Measurements from ENCODE around the gene HEATR1.
"Not testable (repeated sequence)": the region's sequence is repeated elsewhere in the genome, so short reads cannot be mapped to it uniquely, and the experiment has no call there.

HEATR1 gene, protein sequence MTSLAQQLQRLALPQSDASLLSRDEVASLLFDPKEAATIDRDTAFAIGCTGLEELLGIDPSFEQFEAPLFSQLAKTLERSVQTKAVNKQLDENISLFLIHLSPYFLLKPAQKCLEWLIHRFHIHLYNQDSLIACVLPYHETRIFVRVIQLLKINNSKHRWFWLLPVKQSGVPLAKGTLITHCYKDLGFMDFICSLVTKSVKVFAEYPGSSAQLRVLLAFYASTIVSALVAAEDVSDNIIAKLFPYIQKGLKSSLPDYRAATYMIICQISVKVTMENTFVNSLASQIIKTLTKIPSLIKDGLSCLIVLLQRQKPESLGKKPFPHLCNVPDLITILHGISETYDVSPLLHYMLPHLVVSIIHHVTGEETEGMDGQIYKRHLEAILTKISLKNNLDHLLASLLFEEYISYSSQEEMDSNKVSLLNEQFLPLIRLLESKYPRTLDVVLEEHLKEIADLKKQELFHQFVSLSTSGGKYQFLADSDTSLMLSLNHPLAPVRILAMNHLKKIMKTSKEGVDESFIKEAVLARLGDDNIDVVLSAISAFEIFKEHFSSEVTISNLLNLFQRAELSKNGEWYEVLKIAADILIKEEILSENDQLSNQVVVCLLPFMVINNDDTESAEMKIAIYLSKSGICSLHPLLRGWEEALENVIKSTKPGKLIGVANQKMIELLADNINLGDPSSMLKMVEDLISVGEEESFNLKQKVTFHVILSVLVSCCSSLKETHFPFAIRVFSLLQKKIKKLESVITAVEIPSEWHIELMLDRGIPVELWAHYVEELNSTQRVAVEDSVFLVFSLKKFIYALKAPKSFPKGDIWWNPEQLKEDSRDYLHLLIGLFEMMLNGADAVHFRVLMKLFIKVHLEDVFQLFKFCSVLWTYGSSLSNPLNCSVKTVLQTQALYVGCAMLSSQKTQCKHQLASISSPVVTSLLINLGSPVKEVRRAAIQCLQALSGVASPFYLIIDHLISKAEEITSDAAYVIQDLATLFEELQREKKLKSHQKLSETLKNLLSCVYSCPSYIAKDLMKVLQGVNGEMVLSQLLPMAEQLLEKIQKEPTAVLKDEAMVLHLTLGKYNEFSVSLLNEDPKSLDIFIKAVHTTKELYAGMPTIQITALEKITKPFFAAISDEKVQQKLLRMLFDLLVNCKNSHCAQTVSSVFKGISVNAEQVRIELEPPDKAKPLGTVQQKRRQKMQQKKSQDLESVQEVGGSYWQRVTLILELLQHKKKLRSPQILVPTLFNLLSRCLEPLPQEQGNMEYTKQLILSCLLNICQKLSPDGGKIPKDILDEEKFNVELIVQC (N-terminal part only)

DNA sequence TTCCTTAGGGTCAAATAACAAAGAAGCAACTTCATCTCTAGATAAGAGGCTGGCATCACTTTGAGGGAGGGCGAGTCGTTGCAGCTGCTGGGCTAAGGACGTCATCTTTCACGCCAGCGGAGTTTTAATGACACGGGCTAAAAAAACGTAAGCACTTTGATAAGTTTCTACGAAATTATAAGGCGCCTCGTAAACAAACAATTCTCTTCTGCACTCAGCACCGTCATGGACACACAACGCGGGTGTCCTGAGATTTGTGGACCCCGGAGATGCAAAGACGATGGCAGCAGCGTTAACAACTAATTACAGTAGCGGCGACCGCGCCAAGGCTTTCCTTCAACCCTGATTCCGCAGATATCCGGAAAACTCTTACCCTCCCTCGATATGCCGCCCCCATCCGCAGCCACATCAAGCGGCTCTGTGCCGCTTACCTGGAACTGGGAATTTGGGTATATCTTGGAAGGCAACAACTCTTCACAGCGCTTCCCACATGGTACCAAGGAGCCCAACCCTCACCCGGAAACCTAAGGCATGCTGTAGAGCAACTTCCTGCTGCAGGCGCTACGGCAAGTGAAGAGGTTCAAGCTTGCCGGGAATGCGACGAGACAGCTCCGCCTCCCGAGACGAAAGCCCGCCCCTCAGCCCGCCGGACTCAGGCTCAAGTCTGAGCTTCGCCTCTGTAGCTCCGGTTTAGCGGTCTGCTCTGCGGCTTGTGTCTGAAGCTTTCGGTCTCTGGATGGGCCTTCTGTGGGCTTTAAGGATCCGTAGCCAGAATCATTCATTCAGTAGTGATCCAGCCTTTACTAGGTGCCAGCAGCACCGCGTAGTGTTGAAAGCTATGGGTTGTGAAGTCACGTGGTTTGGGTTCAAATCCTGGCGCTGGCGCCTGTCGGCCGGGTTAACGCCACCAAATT is at the start of gene HEATR1:
Gene HEATR1, minus strand, starts transcription at position 526 of the 914 bp plus-strand sequence. Its CDS starts 421 bp downstream, at position 105.
- DNase-seq = peak; percentile 89

DNA sequence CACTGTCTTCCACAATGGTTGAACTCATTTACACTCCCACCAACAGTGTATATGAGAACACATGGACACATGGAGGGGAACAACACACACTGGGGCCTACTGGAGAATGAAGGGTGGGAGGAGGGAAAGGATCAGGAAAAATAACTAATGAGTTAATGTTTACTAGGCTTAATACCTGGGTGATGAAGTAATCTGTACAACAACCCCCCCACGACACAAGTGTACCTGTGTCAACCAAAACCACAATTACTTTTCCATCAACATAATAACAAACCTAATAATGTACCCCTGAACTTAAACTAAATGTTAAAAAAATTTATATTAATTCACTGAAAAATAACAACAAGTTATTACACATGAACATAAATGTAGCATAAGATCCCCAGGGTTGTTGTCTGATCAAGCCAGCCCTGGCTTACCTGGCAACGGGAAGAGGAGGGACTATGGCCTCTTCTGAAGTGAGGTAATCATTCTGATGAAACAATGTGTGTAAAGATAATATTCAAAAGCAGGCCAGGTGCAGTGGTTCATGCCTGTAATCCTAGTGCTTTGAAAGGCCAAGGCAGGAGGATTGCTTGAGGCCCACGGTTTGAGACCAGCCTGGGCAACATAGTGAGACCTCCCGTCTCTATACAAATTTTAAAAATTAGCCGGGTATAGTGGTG is 40.8 kb upstream of the HEATR1 start:
- DNase-seq = no peak

DNA sequence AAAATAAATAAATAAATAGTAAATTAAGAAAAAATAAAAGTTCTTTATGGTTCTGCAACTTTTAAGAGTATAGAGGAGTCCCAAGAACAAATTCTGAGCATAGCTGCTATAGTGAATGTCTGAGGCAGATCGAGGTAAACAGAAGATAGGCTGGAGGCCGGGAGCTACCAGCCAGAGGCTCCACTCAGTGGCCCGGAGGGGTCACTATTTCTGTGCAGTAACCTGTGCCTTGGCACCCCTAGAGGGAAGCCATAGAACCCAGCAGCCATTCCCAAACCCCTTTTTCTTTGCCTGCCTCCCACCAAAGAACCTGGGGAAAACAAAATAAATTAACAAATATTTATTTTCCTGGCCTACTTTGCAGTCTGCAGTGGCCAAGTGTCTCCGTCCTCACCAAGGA is 38.4 kb upstream of the HEATR1 start:
- DNase-seq = no peak

DNA sequence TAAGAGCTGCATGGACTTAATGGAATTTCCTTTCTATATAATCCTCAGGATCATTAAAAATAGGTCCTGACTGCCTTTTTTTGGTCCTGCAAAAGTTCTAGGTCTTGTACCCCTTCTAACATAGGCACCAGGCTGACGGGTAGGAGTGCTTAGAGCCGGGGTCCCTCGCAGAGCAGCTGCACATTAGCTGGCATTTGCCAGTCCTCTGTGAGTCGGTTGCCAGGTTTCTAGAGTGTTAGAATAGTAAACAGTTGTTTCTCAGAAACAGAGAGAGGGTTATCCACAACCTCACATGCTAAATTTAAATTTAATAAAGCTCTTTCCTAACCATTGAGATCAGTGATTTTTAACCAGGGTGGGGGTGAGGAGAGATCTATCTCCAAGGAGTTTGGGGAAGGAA is 35.4 kb upstream of the HEATR1 start:
- DNase-seq = no peak

DNA sequence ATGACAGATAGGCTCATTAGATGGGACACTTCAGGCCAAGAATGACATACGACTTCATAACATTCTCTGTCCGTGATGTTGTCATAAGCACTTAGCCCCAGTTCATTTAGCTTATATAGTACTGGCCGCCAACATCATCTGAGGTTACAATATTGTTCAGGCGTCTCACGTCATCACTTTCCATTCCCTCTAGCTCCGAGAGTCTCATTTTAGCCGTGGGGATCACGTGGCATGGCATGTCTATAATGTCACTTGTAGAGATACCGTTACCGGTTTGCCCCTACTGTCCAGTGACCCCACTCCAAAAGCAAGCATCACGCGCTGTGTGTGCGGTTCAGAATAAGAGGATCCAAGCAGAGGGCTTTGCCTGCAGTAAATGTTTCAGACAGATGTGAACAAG is 34.6 kb upstream of the HEATR1 start:
- DNase-seq = no peak

DNA sequence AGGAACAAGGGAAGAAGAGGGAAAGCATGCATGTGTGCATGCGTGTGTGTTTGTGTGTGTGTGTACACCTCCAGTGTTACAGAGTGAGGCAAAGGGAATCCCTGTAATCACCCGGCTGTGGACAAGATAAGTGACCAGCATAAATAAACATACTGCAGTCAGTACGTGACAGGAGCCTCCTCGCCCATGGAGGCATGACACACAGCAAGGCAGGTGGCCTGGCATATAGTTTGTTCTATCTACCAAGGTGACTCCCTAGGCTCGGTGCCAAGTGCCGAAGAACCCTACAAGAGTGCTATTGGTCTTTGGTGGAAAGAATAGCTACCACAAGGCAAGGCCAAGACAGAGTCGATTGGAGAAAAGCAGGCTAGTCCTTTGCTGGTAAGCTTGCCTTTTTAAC is 31.7 kb upstream of the HEATR1 start:
- no peak for DNase-seq

DNA sequence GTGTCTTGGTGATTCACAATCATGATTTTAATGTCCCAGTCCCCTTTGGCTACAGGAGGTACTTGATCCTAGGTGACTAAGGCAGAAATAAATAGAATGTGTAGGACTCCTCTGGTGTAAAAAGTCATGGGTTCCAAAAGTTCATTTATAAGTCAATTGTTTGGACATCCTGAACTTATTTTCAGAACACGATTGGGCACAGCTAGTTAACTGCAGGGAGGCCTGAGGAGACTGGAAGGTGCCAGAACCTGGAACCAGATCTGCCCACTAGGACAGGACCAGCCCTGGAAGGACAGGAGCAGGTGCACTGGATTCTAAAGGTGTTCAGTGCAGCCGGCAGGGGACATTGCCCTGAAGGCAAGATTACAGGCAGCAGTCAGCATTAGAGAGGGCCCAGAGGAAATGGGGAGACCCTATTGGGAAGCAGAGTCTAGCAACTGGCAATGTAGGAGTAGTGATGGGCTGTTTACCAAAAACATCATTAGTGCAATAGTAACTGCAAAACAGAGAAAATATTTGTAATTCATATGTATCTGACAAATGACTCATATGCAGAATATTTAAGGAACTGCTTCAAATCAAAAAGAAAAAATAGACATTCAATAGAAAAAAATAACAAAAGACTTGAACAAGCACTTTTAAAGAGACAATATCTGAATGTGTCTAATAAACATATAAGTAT is 23.6 kb upstream of the HEATR1 start:
- DNase-seq = no peak

DNA sequence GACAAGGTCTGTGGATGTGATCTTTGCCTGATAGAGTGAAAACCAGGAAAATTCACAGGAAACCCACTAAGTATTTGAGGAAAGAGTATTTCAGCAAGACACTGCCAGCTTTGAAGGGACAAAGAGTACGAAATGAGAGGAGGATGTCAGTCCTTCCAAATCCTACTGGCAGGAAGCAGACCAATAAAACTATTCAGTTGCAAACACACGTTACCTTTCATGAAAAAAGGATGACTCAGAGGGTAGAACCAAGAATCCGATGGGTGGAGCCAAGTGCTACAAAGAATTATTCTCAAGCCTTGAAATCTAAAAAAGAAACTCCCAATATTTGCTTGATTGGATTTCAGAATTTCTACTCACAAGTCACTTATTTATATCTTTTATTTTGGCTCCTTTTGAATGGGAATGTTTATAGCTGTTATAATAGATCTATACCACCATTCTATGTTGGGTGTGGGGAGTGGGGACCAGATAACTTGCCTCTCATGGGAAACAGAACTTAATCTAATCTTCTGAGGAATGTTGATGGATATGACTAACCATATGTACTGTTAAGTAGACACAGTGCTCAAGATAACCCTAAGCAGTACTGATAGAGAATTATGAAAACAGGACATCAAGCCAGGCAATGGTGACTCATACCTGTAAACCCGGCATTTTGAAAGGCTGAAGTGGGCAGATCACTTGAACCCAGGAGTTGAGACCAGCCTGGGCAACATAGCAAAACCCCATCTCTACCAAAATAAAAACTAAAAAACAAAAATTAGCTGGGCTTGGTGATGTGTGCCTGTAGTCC is 19.3 kb upstream of the HEATR1 start:
- no peak for DNase-seq

DNA sequence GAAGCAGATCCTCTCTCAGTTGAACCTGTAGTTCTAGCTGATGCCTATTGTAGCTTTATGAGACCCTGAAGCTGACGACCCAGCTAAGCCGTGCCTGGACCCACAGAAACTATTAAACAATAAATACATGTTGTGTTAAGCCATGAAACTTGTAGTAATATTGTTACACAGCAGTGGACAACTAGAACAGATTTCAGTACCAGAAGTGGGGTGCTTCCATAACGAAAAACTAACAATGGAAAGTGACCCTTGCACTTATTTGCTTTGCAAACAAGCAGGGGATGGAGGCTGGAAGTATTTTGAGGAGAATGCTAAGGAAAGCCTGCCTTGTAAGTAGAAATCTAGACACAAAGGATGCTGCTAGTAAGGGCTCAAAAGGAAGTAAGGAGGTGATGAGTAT is 18.1 kb upstream of the HEATR1 start:
- no peak for DNase-seq

DNA sequence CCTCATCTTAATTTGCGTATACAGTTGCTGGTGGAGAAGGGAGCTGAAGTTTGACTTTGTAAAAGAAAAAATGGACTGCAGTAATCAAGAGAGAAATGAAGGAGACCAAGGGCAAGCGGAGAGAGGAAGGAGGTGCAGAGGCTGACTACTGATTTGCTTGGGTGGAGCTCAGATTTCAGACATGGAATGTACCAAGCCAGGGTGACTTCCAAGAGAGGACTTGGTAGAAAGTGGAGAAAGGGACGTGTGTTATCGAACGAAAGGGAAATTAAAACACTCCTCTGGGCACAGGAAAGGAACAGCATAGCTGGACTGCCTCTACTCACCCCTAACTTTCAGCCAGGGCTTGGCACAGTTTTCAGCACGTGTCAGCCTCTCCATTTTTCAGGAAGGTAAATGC is 15.1 kb upstream of the HEATR1 start:
- no peak for DNase-seq

DNA sequence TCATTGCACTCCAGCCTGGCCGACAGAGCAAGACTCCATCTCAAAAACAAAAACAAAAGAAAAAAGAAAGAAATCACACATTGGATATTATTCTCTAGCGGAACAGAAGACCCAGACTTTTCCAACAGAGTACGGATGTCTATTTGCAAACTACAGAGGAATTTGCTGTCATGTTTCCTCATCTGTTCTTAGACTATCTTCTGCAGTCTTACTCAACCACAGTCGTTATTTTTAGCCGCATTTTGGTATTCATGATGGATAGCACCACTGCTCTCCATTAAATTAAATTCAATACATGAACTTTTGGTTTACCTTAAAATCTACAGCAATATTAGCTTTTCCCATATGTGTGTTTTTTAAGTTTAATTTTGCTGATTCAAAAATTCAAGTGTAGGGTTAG is 14.2 kb upstream of the HEATR1 start:
- DNase-seq = no peak

DNA sequence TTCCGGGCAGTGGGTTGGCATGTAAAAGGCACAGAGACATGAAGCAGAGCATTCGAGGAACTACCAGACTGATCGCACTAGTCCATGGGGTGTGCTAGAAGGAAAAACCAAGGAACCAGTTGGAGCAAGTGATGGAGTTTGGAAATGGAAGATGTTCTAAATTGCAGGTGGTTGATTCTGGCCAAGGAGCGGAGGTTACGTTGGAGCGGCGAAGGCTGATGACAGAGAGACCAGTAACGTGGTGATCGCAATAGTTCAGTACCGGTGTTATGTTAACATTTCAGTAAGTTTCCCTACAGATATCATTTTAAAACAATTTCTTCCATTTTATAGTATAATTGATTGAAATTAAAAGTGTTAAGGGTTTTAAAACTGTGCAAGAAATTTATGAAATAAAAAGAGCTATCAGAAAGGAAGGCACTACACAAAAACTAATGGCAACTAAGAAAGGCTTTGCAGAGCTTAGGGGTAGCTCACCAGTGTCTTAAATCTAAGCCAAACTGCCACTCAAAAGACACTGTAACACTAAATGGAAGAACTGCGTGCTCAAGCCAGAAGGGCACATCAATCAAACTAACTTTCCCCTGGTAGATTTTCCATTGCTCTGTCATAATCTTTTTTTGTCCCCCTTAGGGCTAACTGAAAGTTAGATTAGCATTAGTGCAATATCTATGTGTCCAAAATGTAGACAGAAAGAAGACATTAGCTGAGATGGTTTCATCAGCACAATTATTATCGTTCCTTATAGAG is 11.3 kb upstream of the HEATR1 start:
- DNase-seq = no peak

DNA sequence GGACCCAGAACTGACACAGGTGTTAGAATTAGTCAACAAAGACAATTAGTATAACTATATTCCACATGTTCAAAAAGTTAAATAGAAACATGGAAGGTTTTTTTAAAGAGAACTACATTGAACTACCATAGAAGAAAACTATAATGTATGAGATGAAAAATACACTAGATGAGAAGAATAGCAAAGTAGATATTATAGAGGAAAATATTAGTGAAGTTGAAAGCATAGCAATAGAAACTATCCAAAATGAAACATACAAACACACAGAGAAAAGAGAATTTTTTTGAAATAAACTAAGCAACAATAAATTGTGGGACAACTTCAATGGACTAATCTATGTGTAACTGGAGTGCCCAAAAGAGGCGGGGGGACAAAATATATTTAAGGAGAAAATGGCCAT is 8.0 kb upstream of the HEATR1 start:
- no peak for DNase-seq

DNA sequence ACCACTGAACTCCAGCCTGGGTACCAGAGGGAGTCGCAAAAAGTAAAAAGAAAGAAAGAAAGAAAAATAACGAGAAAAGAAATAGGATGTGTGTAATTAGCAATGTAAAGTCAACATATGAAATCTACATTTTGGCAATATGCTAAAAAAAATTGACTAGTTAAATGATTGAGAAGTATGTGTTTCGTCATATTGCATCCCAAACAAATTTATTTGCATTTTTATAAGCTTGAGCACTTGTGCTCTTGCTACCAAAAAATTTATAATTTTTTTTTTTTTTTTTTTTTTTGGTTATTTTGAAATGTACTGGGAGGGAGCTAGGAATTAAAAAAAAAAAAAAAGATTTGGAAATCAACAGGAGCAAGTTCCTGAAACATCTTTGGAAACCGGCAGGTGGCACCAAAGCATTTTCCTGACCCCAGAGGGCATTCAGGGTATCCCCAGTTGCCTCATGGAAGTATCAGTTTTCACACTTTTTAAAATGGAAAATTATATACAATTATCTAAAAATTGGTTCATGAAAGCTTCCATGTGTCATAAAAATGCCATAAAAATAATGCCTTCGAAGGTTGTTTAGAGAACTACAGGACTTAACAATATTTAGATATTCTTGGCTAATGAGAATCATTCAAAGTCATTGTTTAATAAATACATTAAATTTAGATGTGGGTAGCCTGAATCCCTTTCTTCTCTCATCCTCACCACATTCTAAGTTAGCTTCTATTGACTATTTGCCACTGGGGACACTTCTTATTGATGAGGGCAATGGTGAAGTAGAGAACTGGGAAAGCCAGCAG is 4.8 kb upstream of the HEATR1 start:
- DNase-seq = no peak

DNA sequence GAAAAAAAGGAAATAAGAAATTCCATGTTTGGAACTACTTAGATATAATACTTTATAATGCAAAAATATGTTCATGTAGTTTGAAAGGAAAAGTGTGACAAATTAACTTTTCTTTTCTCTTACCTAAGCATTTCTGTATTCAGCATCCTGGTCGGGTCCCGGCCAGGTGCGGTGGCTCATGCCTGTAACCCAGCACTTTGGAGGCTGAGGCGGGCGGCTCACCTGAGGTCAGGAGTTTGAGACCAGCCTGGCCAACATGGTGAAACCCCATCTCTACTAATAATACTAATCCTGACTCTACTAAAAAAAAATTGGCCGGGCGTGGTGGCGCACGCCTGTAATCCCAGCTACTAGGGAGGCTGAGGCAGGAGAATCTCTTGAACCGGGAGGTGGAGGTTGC is 3.3 kb upstream of the HEATR1 start:
- DNase-seq = not testable (repeated sequence)

DNA sequence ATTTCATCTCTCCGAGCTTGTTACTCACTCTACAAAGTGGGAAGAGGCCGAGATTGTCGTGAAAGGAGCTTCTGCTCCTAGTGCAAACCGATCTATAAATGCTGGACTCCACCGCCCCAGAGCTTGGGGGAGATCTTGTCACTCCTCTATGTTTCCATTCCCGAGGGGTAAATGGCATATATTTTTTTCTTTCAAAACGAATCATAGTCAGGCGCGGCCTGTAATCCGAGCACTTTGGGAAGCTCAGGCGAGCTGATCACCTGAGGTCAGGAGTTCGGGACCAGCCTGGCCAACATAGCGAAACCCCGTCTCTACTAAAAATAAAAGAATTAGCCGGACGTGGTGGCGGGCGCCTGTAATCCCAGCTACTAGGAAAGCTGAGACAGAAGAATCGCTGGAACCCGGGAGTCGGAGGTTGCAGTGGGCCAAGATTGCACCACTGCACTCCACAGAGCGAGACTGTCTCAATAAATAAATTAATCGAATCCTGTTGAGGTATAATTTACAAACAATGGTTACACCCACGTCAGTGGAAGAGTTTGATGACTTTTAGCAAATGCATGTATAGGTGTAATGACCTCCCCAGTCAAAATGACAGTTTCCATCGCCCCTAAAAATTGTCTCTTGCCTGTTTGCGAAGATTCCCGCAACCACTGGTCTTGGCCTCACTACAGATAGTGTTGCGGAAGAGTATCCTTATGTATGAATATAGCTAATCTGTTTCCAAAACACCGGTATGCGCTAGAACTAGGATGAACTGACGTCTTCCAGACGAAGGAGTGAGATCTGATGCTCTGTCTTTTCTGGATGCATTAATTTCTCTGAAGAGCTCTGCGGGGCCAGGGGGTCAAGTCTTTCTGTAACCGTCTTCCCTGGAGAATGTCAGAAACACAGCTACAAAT is 840 bp upstream of the HEATR1 start:
- DNase-seq = no peak

DNA sequence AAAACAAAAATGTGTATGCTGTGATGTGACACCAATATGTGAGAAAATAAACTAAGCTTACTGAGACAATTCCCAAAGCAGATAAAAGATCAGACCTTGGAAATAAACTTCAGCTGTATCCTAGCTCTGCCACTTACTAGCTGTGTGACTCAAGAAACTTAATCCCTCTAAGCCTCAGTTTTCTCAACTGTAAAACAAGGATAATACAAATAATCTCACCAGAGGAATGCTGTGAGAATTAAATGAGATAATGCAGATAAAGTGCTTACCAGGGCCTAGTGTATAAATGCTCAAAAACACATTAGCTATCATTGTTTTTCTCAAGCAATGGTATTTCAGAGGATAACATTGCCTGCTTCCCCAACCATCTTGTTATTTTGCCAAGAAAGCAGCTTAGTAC is 2.1 kb downstream of the HEATR1 start:
- DNase-seq = no peak

All from CD4-positive, alpha-beta T cell treated with Interleukin-10 for 1 hour (primary cell).